ENCODE measurements around the gene FAM98C.
A peak's percentile ranks its signal among the peaks of the same experiment; 100 is the strongest.

DNA sequence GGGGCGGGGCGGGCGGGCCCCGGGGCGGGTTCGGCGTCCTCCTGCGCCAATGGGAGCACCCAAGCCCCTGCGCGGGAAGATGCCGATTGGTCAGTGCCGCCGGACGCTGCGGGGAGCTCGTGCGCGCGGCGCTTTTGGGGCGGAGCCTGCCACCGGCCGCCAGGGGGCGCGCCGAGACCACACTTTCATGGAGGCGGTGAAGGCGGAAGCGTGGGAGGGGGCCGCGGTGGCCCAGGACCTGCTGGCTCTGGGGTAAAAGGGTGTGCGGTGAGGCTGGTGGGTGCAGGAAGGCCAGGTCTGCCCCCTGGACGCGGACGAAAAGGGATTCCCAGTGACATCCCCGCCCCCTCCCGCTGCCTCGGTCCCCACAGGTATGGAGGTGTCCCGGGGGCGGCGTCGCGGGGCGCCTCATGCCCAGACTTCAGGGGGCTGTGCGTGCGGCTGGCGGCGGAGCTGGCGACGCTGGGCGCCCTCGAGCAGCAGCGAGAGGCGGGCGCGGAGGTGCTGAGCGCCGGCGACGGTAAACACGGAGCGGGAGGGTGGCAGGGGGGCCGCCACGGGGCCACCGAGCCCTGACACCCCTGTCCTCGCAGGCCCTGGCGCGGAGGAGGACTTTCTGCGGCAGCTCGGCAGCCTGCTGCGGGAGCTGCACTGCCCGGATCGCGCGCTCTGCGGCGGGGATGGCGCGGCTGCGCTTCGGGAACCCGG lies at the start of gene FAM98C:
- peak; percentile 38 to 54 for TF ChIP-seq POLR2A (IDR thresholded peaks at IDR 0.05)
- TF ChIP-seq, protein P1, sequence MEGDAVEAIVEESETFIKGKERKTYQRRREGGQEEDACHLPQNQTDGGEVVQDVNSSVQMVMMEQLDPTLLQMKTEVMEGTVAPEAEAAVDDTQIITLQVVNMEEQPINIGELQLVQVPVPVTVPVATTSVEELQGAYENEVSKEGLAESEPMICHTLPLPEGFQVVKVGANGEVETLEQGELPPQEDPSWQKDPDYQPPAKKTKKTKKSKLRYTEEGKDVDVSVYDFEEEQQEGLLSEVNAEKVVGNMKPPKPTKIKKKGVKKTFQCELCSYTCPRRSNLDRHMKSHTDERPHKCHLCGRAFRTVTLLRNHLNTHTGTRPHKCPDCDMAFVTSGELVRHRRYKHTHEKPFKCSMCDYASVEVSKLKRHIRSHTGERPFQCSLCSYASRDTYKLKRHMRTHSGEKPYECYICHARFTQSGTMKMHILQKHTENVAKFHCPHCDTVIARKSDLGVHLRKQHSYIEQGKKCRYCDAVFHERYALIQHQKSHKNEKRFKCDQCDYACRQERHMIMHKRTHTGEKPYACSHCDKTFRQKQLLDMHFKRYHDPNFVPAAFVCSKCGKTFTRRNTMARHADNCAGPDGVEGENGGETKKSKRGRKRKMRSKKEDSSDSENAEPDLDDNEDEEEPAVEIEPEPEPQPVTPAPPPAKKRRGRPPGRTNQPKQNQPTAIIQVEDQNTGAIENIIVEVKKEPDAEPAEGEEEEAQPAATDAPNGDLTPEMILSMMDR (IDR thresholded peaks at IDR 0.05): peak; percentile 96 to 100 (median 99)

Data from Peyer's patch (tissue), 4 donors.